ENCODE measurements around the gene KLK2. TPM values are rescaled to one million over a fixed set of nuclear protein-coding genes. Genes with fewer than 3 reads are reported as not detected.

KLK2 gene
- total and polyA plus RNA-seq, 2 of the 13 experiments (the other 11 are each of a cell fraction or from before 2014, with no cell fraction given) = 0.11 TPM; not detected in 1

- DNase-seq (ENCODE audit: low spot score) = no peak
- H3K4me1 ChIP-seq (ENCODE audit: insufficient read depth, low read length) = peaks cover 10% of the 10 kb centered on the region
- FAIRE-seq = no peak
- POLR2A ChIA-PET = no interaction called here
- BruUV-seq (replicated peaks) = no TSS peak
- no peak for ATAC-seq
- peaks cover 0 to 44% of the 10 kb centered on the region in 2 experiments; a peak in 2 of 5 replicates for H3K27me3 ChIP-seq (ENCODE audit: control insufficient read depth in 1 of 2, insufficient read depth in 2 of 2, low read length in 2 of 2)
- TF ChIP-seq AGO2 (optimal IDR thresholded peaks at IDR 0.05; ENCODE audit: low read depth, low read length) = no peak
- TF ChIP-seq ZNF768 (CRISPR knock-in tag; IDR thresholded peaks at IDR 0.05) = peak; percentile 88
- H3K36me3 ChIP-seq (replicated peaks in 1 of 2; ENCODE audit: control insufficient read depth in 1 of 2, insufficient read depth in 2 of 2, low read length in 2 of 2) = no peaks in the 10 kb centered on the region
- no peak overlapping the region for H3K4me2 ChIP-seq (ENCODE audit: low read depth, low read length)
- intact Hi-C loops (cut with micrococcal nuclease; ENCODE audit: unreplicated experiment) (no loop called here), in situ Hi-C loops (cut with HindIII; ENCODE audit: extremely low pct_ligation_motif_present, low pct_unique_long_range_greater_than_20kb) (no loop called here)
- no peaks in the 10 kb centered on the region for H4K20me1 ChIP-seq (ENCODE audit: insufficient read depth, low read length)
- CTCF ChIA-PET (ENCODE audit: low intra/inter-chr PET ratio, low total read pairs) = no interaction called here
- H3K9me3 ChIP-seq (ENCODE audit: low read length) = no peaks in the 10 kb centered on the region
- no peak overlapping the region for H2AFZ ChIP-seq (ENCODE audit: low read length)
- H3K9ac ChIP-seq (ENCODE audit: insufficient read depth, low read depth, low read length) = no peak overlapping the region
- WGBS (ENCODE audit: low lambda C conversion rate) = 14% methylated on average over 7 of the region's 7 CpGs
- no peak overlapping the region for H3K27ac ChIP-seq (ENCODE audit: extremely low read length, insufficient read depth, low read length)
- no peaks in the 10 kb centered on the region for H3K79me2 ChIP-seq (ENCODE audit: insufficient read depth, low read length)
- no peak overlapping the region for H3K4me3 ChIP-seq (replicated peaks in 1 of 3; ENCODE audit: insufficient read depth in 1 of 3, low read depth in 2 of 3, low read length in 3 of 3)
These were observed 42.2 kb upstream of the KLK2 start for GRCh38 chr19:50831026-50831396.

- peaks cover 17% of the 10 kb centered on the region for H3K4me1 ChIP-seq (ENCODE audit: insufficient read depth, low read length)
- intact Hi-C loops (cut with micrococcal nuclease; ENCODE audit: unreplicated experiment) (no loop called here), in situ Hi-C loops (cut with HindIII; ENCODE audit: extremely low pct_ligation_motif_present, low pct_unique_long_range_greater_than_20kb) (no loop called here)
- no peak overlapping the region for H3K4me3 ChIP-seq (replicated peaks in 1 of 3; ENCODE audit: insufficient read depth in 1 of 3, low read depth in 2 of 3, low read length in 3 of 3)
- ChIA-PET POLR2A (no interaction called here), CTCF (ENCODE audit: low intra/inter-chr PET ratio, low total read pairs) (no interaction called here)
- no peak overlapping the region for H2AFZ ChIP-seq (ENCODE audit: low read length)
- no peaks in the 10 kb centered on the region for H3K9me3 ChIP-seq (ENCODE audit: low read length)
- no peaks in the 10 kb centered on the region for H3K36me3 ChIP-seq (replicated peaks in 1 of 2; ENCODE audit: control insufficient read depth in 1 of 2, insufficient read depth in 2 of 2, low read length in 2 of 2)
- BruUV-seq (replicated peaks) = no TSS peak
- DNase-seq (ENCODE audit: low spot score) (no peak), FAIRE-seq (no peak), ATAC-seq (no peak)
- no peaks in the 10 kb centered on the region for H4K20me1 ChIP-seq (ENCODE audit: insufficient read depth, low read length)
- no peak overlapping the region for H3K9ac ChIP-seq (ENCODE audit: insufficient read depth, low read depth, low read length)
- peaks cover 0 to 43% of the 10 kb centered on the region in 2 experiments; a peak in 2 of 5 replicates for H3K27me3 ChIP-seq (ENCODE audit: control insufficient read depth in 1 of 2, insufficient read depth in 2 of 2, low read length in 2 of 2)
- 45% methylated on average over 8 of the region's 8 CpGs for WGBS (ENCODE audit: low lambda C conversion rate)
- H3K4me2 ChIP-seq (ENCODE audit: low read depth, low read length) = no peak overlapping the region
- H3K79me2 ChIP-seq (ENCODE audit: insufficient read depth, low read length) = no peaks in the 10 kb centered on the region
- H3K27ac ChIP-seq (ENCODE audit: extremely low read length, insufficient read depth, low read length) = no peak overlapping the region
- no peak for TF ChIP-seq RCOR2 (CRISPR knock-in tag; IDR thresholded peaks at IDR 0.05)
- no peak for TF ChIP-seq ZNF878 (CRISPR knock-in tag; IDR thresholded peaks at IDR 0.05)
- no peak for TF ChIP-seq SMAD3 (CRISPR knock-in tag; IDR thresholded peaks at IDR 0.05)
- no peak for TF ChIP-seq XRCC5 (optimal IDR thresholded peaks at IDR 0.05; ENCODE audit: low read length)
- no peak for TF ChIP-seq MLX (CRISPR knock-in tag; IDR thresholded peaks at IDR 0.05)
- TF ChIP-seq ZNF782 (CRISPR knock-in tag; IDR thresholded peaks at IDR 0.05; ENCODE audit: borderline replicate concordance) = no peak
- no peak for TF ChIP-seq RFXANK (CRISPR knock-in tag; IDR thresholded peaks at IDR 0.05)
- TF ChIP-seq ONECUT2 (CRISPR knock-in tag; IDR thresholded peaks at IDR 0.05) = no peak
- TF ChIP-seq UBTF (CRISPR knock-in tag; IDR thresholded peaks at IDR 0.05) = no peak
- no peak for TF ChIP-seq MED1 (CRISPR knock-in tag; IDR thresholded peaks at IDR 0.05)
- no peak for TF ChIP-seq KDM2A (CRISPR knock-in tag; IDR thresholded peaks at IDR 0.05; ENCODE audit: borderline replicate concordance, low read depth)
- no peak for TF ChIP-seq GPN1 (CRISPR knock-in tag; IDR thresholded peaks at IDR 0.05; ENCODE audit: borderline replicate concordance)
- no peak for TF ChIP-seq REL (CRISPR knock-in tag; conservative IDR thresholded peaks at IDR 0.05)
- TF ChIP-seq SRY (CRISPR knock-in tag; IDR thresholded peaks at IDR 0.05) = no peak
- TF ChIP-seq GZF1 (CRISPR knock-in tag; IDR thresholded peaks at IDR 0.05) = no peak
- TF ChIP-seq BRD4 (CRISPR knock-in tag; IDR thresholded peaks at IDR 0.05) = no peak
- TF ChIP-seq JDP2 (CRISPR knock-in tag; IDR thresholded peaks at IDR 0.05; ENCODE audit: borderline replicate concordance) = no peak
- TF ChIP-seq IRX3 (CRISPR knock-in tag; IDR thresholded peaks at IDR 0.05; ENCODE audit: borderline replicate concordance, low read depth) = no peak
- no peak for TF ChIP-seq ZNF709 (CRISPR knock-in tag; IDR thresholded peaks at IDR 0.05)
These were observed 40.6 kb upstream of the KLK2 start for GRCh38 chr19:50832666-50833065.

Data from HepG2 (cell line).